CD4-positive, alpha-beta T cell treated with Interleukin-15 for 4 hours (primary cell): ENCODE data around the gene MYLK4.

Experiments
- DNase-seq: peaks from one replicate; pipeline ENCODE4 v3.0.0-alpha.2; 2020; ENCODE audit warnings: low spot score

MYLK4 gene

DNA sequence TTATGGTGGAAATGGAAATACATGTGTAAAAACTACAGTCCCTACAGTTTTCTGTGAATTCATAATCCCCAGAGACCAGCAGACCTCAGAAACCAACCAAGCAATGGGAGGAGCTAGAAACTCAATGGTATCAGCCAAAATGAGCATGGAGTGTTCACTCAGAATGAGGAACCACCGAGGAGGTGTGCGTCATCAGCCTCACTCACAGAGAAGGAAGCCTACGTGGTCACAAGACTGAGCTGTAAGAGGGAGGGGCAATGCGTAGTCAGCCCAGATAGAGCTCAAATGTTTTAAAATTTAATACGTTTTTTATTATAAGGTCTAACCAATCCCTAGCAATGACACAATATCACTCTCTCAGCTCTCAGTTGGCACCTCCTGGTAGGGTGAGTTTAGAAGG lies 17.4 kb downstream of the MYLK4 start:
- DNase-seq, result peak; percentile 20

DNA sequence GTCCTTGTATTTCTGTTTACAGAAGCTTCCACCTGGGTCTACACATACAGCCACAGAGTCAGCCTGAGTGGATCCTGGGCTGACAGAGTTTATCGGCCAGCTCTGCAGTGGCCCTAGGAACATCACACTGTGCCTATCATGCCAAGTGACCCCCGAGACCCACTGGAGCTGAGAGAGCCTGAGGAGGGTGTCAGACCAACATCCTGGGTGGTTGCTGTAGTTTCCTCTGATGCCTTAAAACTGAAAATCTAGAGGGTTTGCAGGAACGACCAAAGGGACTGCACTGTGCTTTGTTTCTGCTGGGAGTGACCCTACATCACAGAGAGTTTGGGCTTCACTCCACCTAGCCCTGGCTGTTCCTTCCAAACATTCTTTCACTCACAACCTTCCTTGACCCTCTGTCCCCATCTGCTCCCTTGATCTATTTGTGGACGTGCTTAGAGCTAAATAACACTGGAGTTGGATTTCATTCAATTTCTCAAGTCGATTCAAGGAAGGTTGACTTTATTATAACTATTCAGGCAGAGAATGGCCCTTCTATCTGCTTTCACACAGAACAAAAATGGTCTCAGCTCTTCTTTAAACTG lies 18.1 kb downstream of the MYLK4 start:
- DNase-seq, result no peak

DNA sequence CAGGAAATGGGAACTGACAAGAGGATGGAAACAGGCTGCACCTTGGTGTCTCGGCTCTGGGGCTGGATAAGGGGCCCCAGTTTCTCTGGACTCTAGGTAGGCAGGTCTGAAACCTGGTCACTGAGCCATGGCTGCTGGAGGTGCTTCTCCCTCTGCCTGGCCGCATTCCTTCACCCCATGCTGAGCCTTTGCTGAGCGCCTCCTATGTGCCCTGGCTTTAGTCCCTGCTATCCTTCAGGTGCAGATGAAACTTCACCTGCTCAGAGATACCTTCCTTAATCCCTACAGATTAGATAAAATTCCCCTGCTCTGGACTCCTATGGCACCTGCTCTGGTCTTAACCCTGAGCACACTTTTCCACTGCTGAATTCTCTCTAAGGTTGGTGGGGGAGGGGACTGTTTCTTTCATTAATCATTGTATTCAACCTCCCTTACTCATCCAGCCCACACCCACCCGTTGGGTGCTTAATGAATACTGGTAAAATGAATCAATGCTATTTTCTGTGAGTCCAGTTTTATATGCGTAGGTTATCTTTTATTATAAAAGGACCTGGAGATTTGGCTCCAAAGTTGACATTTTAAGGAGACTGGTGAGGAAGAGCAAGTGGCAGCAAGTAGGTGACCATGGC lies 19.3 kb downstream of the MYLK4 start:
- no peak for DNase-seq

DNA sequence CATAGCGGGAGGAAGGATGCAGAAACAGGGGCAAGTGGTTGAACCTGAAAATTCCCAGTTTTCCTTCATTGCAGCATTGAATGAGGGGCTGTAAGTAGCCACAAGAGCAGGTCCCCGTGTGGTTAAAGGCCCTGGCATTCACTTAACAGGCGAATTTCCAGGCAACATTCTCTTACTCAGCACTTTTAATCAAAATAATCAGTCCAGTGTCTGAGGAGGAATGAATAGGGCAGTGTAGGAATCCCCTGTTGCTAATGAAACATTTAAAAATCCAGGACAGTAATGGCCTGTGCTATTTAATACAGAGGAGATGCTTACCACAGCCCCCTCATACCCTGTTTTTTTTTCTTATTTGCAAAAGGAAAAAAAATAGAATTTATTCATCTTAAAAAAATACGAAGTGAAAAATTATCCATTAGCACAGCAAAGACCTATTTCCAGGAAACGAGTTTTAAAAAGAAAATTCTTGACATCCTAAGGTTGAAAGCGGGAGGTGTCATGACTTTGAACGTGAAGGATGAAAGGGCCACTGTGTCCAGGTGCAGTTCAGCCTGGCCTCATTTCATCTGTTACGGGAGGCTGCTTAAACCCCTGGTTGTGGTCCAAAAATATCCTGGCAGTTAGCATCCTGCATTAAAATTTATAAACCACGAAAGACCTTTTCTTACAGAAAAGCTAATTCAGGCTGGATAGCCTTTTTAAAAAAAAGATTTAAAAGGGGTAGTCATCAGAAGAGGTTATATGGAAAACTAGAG lies 20.2 kb downstream of the MYLK4 start:
- no peak for DNase-seq

DNA sequence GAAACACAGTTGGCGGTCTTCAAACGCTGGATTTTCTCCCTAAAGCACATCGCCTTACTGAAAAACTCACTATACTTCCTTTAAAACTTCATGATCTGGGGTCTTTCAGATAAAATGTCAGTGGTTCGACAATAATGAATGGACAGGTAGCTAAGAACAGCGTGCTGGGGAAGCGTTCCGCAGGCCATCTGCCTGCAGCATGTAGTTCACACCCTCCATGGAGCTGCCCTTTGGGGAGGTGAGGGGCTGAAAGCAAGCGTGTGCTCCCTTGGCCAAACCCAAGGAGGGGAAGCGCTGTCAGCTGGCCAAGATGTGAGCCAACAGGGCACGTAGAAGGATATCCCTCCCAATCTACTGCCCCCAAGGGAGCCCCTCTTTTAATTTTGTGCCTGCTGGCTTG lies 20.8 kb downstream of the MYLK4 start:
- DNase-seq, result no peak

DNA sequence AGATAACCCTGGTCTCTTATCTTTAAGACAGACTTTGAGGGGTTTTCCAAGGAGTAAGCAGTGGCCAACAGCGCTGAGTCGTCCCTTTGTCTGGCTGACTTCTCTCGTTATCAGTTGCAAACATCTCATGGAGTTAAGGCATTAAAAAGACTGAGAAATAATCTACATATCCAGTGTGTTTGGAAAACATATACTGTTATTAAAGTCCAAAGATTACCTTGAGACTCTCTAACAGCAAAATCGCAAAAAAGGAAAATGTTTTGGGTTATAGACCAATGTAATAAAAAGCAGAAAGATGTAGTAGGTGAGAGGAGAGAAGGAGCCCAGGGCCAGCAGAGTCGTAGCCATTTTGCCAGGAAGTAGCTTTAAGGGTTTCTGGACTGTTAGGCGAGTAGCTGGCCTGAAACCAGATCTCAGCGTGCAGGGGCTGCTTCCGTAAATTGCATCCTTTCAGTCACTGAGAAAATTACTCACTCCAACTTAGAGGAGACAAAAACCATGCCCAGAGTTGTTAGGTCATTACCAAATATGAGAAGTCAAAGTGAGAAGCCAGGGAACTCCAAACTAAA lies 24.6 kb downstream of the MYLK4 start:
- DNase-seq, result no peak

DNA sequence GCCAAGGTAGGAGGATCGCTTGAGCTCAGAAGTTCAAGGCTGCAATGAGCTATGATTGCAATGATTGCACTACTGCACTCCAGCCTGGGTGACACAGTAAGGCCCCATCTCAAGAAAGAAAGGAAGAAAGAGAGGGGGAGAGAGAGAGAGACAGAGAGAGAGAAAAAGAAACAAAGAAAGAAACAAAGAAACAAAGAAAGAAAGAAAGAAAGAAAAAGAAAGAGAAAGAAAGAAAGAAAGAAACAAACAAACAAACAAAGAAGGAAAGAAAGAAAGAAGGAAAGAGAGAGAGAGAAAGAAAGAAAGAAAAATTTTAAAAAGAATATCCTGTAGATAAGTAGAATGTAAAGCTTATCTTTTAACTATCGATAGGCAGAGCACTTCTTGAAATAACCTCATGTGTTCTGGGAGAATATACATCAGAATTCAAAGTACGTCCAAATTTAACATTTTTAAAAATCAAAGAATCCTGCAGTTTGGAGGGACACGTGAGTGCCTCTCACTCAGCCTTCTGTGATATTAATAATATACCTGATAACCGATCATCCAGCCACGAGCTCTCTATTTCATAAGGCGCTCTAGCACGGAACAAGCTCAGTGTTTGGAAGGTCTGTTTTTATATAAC lies 25.2 kb downstream of the MYLK4 start:
- DNase-seq, result no peak

DNA sequence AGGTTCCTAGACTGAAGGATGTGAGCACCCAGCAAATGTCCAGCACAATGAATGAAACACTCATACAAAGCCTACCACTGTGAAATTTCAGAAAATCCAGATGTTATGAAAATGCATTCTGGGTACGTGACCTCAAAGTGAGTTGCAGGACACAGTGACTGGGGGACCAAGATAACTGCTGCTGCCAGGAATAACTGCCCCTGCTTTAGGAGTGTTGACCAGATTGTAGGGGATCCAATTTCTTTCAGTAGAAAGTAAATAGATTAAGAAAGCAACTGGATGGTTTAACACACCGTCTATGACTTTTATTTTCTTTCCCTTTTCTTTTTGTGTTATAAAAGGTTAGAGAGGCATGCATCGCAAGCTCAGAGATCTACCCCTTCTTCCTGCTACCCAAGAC lies 29.5 kb downstream of the MYLK4 start:
- DNase-seq, result no peak

DNA sequence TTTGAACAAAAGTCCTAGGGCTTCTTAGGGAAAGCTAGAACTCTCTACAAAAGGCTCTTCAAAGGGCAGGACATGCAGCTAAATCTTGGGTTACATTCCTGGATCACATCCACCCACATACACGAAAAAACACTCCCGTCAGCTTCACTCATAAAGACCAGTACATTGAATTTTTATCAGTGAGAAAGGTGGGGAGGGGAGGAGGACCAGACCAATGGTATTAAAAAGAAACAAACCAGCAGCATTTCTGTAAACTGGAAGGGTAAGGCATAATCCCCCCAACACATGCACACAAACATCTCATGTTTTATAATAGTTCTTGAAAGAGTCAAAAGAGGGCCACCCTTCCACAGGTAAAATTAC lies 31.6 kb downstream of the MYLK4 start:
- no peak for DNase-seq

DNA sequence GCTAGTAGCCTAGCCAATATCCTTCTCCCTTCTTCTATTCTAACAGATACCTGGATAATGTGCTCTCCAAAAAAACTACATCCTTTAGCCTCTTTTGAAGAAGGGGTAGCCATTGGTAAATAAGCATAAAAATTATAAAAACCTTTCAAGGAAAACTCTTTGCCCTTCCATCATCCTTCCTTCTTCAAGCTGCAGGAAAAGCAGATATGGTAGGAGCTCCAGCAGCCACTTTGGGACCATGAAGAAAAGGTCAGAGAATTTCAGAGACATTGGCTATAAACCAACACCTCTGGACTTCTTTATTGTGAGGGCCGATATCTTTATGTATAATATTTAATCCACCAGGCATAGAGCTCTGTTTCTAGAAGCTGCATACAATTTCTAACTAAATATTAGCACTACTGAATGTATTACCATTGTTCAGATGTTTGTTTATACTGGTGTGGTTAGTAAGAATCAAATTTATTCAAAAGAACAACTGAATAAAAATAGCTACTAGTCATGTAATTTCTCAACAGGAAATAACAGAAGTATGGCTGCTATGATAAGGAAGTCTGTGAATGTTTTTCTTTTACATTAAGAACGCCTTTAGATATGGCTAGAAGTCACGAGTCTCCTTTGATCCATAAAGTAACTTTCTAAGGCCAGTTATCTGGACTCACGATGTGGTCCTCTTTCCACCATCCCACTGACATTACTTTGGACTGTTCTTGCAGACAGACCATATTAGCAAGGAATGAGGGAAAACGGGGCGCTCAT lies 32.2 kb downstream of the MYLK4 start:
- no peak for DNase-seq

DNA sequence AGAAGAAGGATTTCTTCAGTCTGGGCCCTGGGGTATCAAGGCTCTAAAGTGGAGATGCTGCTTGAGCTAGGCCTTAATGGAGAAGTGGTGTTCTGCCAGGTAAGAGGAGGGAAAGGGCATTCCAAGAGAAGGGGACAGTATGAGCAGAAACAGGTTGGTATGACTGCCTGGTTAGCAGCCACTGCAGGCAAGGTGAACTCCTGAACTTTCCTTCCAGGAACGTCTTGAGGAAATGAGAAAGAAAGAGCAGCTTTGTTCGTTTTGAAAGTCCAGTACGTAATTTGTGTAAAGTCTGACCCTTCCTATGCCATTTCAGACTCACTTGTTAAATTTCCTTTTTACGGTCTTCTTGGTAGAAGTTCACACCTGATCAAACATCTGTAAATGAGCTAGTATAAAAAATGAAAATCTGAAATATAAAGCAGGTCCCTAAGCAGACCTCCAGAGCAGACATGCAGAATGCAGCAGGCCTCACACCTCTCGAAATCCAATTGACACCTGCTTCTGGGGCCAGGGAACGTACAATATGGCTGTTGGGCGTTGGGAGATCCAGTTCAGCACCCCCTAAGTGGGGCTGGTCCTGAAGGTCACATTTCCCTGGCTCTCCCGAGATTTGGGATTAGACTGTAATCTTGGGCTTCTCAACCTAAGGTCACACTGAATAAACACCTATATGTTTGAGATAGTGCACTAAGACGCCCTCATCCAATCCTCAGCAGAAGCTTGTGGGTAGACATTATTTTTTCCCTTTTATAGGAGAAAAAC lies 33.6 kb downstream of the MYLK4 start:
- no peak for DNase-seq

DNA sequence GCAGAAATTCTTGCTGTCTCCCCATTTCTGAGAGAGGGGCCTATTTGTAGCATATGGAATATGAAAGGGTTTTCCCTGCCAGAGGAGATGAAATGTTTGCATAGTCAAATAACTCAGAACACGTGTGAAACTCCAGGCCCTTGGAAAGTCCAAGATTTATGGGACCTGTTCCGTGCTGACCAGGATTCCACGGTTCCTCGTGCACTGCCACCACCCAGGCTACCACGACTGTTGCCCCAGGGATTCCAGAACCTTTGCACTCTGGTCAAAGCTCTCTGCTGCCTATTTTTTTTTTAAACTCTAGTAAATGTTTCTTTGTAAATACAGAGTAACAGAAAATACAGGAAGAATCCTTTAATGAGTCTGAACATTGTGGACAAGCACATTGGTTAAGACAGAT lies 35.0 kb downstream of the MYLK4 start:
- no peak for DNase-seq

DNA sequence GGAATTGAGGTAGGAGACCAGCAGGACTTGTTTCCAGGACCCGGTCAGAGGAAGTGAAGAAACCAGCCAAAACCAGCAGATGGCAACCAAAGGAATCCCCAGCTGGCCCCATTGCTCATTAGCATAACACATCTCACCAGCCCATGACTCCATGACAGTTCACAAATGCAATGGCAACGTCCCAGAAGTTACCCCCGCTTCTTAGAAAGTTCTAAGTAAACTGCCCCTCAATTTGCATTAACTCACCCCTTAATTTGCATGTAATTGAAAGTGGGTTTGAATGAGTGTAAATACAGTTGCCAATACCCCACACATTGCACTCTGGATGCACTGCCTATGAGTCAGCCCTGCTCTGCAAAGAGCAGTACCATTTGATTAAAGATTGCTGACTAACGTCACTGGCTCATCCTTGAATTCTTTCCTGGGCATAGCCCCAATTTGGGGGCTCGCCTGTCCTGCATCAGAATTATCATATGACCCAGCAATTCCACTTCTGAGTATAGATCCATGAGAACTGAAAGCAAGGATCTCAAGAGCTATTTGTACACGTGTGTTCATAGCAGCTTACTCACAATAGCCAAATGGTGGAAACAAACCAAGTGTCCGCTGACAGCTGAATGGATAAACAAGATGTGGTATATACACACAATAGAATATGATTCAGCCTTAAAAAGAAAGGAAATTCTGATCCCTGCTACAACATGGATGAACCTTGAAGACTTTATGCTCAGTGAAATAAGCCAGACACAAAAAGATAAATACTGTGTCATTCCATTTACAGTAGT lies 36.4 kb downstream of the MYLK4 start:
- DNase-seq, result no peak

DNA sequence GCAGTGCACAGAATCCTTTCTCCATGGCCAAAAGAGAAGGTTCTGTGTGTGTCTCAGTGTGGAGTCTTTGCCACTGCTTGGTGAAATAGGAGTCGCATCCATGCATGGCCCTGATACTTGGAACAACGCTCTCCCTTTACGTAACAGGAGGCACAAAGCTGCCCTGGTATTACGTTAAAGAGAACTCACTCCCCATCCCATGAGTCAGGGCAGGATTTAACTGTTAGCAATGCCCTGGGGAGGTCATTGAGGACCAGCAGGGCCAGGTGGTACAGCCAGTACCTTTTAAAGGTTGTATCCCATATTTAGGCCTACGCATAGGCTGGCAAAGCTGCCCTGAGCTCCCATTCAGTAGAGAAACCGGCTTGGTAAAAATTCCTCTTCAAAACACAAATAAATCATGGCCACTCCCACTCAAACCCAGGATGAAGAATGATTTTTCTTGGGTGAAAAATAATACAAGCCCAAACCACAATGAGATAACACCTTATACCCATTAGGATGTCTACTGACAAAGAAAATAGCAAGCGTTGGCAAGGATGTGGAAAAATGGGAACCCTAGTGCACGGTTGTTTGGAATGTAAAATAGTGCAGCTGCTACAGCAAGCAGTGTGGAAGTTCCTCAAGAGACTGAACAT lies 37.1 kb downstream of the MYLK4 start:
- DNase-seq, result no peak

DNA sequence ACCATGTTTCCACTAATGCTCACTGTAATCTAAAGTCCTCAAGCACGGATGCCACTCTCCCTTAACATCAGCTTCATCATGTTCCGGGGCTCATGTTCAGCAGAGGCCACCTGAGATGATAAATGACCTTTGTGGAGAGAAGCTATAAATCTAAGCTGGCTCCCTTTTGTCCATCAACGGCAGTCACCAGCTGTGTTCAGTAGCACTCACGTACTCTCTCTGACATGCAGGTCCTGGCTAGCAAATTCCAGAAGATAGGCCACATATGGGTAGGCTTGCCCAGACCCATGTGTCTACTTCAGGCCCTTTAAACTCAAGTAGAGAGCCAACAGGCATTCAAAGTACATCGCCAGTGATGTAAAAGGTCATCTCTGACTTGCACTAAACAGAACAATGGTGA lies 38.6 kb downstream of the MYLK4 start:
- no peak for DNase-seq

DNA sequence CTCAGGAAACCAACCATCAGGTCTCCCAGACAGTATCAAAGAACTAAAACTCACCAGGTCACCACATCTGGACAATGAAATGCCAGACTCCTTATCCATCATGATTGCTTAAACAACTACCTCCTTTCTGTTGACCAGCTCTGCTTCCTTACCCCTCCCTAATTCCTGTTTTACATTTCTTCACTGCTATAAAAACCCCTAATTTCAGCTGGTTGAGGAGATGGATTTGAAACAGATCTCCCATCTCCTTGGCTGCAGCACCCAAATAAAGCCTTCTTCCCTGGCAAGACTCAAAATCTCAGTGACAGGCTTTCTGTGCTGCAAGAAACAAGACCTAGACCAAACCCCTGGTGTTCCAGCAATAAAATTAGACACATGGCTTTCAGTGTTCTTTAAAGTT lies 40.3 kb downstream of the MYLK4 start:
- DNase-seq, result no peak

DNA sequence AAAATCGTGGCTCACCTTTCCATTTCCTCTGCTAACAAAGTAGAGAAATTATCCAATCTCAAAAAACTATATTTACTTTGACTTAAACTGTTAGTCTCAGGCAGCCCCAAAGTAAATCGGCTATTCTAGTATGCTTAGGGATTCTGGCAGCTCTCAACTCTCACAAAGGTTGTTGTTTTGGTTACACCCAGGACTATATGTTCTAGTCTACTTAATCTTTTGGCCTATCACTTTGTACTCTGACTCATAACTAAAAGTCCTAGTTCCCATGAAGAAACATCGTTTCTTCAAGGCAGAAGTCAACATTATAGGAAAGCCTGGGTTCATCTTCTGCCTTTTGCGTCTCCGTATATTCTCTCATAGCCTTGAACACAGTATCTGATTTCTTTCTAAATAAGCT lies 42.3 kb downstream of the MYLK4 start:
- no peak for DNase-seq

DNA sequence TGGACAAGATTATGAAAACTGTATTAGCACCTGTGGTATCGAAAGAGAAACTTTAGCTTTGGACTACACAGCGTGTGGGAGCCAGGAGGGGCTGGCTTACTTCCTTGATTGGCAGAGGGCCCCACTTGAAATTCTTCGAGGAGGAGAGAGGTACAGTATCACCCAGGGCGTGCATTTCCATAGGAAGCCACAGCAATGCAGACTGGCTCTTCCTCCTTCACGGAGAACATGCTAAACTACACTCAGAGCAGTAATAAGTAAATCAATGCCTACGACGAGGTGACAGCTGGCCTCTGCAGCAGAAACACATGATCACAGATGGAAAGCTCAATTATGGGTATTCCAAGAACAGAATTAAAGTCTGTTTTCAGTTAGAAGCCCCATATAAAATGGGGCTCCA lies 44.2 kb downstream of the MYLK4 start:
- no peak for DNase-seq

DNA sequence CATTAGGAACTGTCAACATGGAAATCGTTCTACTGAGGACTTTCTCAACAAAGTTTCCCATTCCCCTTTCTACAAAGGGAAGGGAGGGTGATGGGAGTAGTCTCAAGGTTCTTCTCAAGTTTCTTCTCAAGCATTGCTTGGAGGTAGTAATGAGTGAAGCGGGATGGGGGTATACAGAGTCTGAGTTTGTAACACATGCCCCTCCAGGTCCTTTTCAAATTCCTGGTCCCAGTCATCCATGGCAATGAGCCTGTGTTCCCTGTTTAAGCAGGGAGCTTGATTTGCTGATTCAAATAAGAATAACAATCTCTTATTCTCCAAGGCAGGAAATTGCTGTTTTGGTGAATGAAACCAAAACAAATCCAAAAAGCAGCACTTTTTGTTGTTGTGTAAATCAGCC lies 45.5 kb downstream of the MYLK4 start:
- DNase-seq, result no peak

DNA sequence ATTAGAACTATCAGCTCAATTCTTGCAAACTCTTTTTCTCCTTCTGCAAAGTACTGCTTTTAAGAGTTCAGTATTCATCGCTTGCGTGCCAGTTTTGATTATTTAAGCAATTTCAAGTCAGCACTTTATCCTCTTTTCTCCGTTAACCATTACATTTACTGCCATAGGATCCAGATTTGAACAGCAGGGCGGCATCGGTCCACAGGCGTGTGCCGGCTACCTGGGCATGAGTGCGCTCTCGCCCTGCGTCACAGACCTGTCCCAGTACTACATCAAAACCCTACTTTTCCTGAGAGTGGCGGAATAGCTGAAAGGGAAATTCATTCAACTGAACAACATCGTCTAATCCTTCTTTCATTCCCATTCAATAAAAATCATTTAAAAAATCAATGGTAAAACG lies 53.4 kb downstream of the MYLK4 start:
- no peak for DNase-seq
